ENCODE measurements around the gene CREG2.

CREG2 gene

GRCh38 chr2:101305492-101306078 is 81.7 kb downstream of the CREG2 start:
- no peak for DNase-seq

GRCh38 chr2:101305035-101305434 is 82.3 kb downstream of the CREG2 start:
- no peak for DNase-seq

- DNase-seq: no peak
Measured at GRCh38 chr2:101303688-101304087, 83.6 kb downstream of the CREG2 start.

DNA sequence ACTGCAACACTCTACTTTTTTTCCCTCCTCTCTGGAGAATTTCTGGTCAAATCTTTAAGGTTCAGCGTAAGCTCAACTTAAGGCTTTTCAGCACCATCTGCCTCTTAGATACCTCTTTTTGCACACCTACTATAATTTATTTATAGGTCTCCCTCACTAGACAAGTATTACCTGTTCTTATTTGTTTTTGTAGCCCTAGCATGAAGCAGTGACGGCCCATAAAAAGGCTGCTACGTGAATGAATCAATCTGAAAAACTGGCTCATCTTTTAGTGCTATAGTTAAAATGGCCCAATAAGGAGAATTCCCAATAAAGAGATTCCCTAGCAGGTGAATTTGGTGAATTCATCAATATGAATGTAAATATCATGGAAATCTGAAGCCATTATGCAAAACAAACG is 85.3 kb downstream of the CREG2 start:
- DNase-seq: no peak

GRCh38 chr2:101300836-101301235 is 86.5 kb downstream of the CREG2 start:
- DNase-seq: no peak

DNA sequence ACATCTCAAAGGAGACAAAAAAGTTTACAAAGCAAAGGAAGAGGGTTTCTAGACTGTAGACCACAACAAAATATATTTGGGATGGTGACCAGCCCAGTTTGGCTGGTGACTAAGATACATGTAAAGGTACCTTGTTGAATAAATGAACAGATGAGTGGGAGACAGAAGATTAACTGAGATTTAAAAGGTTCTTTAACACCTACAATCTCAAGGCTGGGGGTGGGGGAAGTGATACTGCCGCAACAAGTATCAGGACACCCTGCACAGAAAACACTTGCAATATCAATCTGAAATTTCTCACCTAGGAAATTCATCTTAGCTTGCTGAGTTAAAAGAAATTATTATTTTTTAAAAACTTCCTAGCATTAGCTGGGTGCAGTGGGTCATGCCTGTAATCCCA is 87.1 kb downstream of the CREG2 start:
- peak; percentile 39 for DNase-seq

DNA sequence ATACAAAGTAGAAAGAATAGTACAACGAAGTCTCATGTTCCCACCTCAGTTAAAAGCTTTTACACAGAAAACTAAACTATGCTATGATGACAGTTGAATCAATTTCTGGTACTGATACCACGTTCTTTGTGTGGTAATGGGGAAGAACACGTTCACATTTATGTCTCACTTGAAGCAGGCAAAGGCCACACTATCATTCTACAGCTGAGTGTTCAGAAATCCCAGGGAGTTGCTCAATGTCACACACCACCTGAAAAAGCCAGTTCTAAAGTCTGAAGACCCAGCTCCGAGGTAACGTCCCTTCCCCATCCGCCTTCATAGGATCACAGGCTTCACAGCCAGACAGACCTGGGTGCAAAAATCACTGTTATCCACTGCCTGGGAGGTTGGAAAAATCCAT is 87.7 kb downstream of the CREG2 start:
- no peak for DNase-seq

DNA sequence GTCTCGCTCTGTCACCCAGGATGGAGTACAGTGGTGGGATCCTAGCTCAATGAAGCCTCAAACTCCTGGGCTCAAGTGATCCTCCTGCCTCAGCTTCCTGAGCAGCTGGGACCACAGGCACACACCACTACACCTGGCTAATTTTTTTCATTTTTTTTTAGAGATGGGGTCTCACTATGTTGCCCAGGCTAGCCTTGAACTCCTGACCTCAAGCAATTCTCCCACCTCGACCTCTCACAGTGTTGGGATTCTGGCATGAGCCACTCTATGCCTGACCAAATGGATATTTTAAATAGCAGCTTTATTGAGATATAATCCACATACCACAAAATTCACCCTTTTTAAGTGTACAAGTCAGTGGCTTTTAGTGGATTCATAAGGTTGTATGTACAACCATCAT is 89.9 kb downstream of the CREG2 start:
- no peak for DNase-seq

GRCh38 chr2:101296371-101296770 is 90.9 kb downstream of the CREG2 start:
- no peak for DNase-seq

- DNase-seq: no peak
Measured at GRCh38 chr2:101295895-101296294, 91.4 kb downstream of the CREG2 start.
